Vagina (tissue), 2 donors: ENCODE measurements around the gene HBG2. TPM values are rescaled to one million over a fixed set of nuclear protein-coding genes. Genes with fewer than 3 reads are reported as not detected.

Source experiments
- DNase-seq, 2 donors: peaks; one replicate each; pipeline ENCODE4 v3.0.0-alpha.2; 2017; ENCODE audit errors: extremely low spot score in 2 of 2
- H3K27ac ChIP-seq: fragments of 200-600 bp; sonication (generic); one replicate; pipeline ENCODE4 v1.5.1; 2019
- H3K27me3 ChIP-seq: fragments of 200-600 bp; sonication (generic); one replicate; pipeline ENCODE4 v1.5.1; 2019
- H3K36me3 ChIP-seq, 2 donors: fragments of 200-600 bp; sonication (generic); one replicate each; pipeline ENCODE4 v1.5.1; 2017 to 2019
- H3K4me1 ChIP-seq: fragments of 200-600 bp; sonication (generic); one replicate; pipeline ENCODE4 v1.5.1; 2019
- H3K4me3 ChIP-seq, 2 donors: fragments of 200-600 bp; sonication (generic); 1 replicate in 1 of 2; 2 replicates in 1 of 2; pipeline ENCODE4 v1.5.1; 2016 to 2019
- H3K9me3 ChIP-seq: fragments of 200-600 bp; sonication (generic); one replicate; pipeline ENCODE4 v1.5.1; 2019
- CTCF ChIP-seq, 3 experiments: fragments of 450-650 bp in 2 of 3; fragments of 200-600 bp in 1 of 3; sonication (generic) in 1 of 3; IDR thresholded peaks; one replicate each; pipeline ENCODE4 v1.5.1; 2017 to 2019; ENCODE audit warnings: antibody characterized with exemption in 3 of 3, mild to moderate bottlenecking in 2 of 3, moderate library complexity in 2 of 3
- POLR2A ChIP-seq, 2 donors: fragments of 450-650 bp; IDR thresholded peaks; one replicate each; pipeline ENCODE4 v1.6.1; 2017; ENCODE audit warnings: antibody characterized with exemption in 2 of 2, mild to moderate bottlenecking in 2 of 2, moderate library complexity in 2 of 2
- POLR2AphosphoS5 ChIP-seq, 2 donors: sonication (generic); formaldehyde crosslinking; IDR thresholded peaks; one replicate each; pipeline ENCODE4 v1.9.0; 2017; ENCODE audit warnings: antibody characterized with exemption in 2 of 2, mild to moderate bottlenecking in 2 of 2, low read depth in 1 of 2; ENCODE audit not compliant: insufficient read depth in 1 of 2
- intact Hi-C: fragments of 100-400 bp; cut with DNase I; formaldehyde crosslinking; loops from one replicate; pipeline ENCODE4 v1.15.1; 2023
- total RNA-seq: library from RNA; depleted of rRNA; stranded (reverse); fragments of >200 nt; gene quantifications from one replicate; pipeline ENCODE4 v1.2.3, GENCODE V29; 2016

HBG2 gene
- total RNA-seq, 1 donor from 2014 or later, result not detected

DNA sequence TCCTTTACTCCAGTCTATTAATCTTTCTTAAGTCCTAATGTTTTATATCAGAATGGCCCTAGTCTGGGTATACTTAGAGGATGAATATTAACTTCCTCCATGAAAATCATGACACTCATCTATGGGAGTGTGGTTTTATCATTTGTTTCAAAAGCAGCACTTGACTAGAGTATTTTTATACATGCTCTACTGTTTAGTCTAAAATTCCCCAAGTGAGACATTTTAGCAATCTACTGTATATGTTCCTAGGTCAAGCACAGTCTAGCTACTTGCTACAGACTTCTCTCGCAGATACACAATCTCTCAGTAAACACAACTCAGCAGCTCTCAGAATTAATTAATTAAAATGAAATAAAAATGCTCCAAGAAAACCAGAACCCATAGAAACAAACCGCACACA is 24.8 kb downstream of the HBG2 start:
- H3K4me1 ChIP-seq, result no peaks in the 10 kb centered on the region
- H3K9me3 ChIP-seq, result no peaks in the 10 kb centered on the region
- no peak for DNase-seq
- intact Hi-C loops, result no loop called here
- H3K27ac ChIP-seq, result no peak overlapping the region
- TF ChIP-seq POLR2A (IDR thresholded peaks at IDR 0.05), result no peak
- no peak for TF ChIP-seq POLR2AphosphoS5 (IDR thresholded peaks at IDR 0.05; ENCODE audit: insufficient read depth in 1 of 2, low read depth in 1 of 2)
- TF ChIP-seq CTCF (IDR thresholded peaks at IDR 0.05), result no peak
- H3K36me3 ChIP-seq, result no peaks in the 10 kb centered on the region
- H3K27me3 ChIP-seq, result no peaks in the 10 kb centered on the region
- no peak overlapping the region for H3K4me3 ChIP-seq

- Histone ChIP-seq H3K4me1 (no peaks in the 10 kb centered on the region), H3K36me3 (no peaks in the 10 kb centered on the region), H3K27ac (no peak overlapping the region), H3K27me3 (no peaks in the 10 kb centered on the region), H3K9me3 (no peaks in the 10 kb centered on the region), H3K4me3 (no peak overlapping the region)
- intact Hi-C loops, result no loop called here
- no peak for DNase-seq
- TF ChIP-seq POLR2AphosphoS5 (IDR thresholded peaks at IDR 0.05; ENCODE audit: insufficient read depth in 1 of 2, low read depth in 1 of 2), result no peak
- TF ChIP-seq CTCF (IDR thresholded peaks at IDR 0.05), result no peak
- TF ChIP-seq POLR2A (IDR thresholded peaks at IDR 0.05), result no peak
These were observed 25.2 kb downstream of the HBG2 start for GRCh38 chr11:5229356-5229755.

DNA sequence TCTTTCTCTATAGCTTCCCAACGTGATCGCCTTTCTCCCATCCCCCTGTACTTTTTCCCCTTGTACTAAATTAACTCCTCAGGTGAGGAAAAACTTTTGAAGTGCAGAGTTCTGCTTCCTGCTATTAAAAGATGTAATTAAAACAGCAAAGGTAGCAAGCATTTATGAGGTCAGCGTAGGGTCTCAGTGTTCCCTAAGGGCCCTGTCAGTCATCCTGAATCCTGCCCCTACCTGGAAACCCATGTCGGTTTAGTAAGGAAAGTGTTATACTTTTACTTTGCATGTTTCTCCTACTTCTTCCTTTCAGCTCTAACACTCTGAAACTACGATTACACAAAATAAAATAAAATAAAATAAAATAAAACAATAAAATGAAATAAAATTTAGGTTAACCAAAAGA is 26.5 kb downstream of the HBG2 start:
- intact Hi-C loops, result no loop called here
- no peak for DNase-seq
- no peaks in the 10 kb centered on the region for H3K27me3 ChIP-seq
- H3K27ac ChIP-seq, result no peak overlapping the region
- H3K36me3 ChIP-seq, result no peaks in the 10 kb centered on the region
- no peaks in the 10 kb centered on the region for H3K4me1 ChIP-seq
- no peak overlapping the region for H3K4me3 ChIP-seq
- H3K9me3 ChIP-seq, result no peaks in the 10 kb centered on the region
- no peak for TF ChIP-seq POLR2AphosphoS5 (IDR thresholded peaks at IDR 0.05; ENCODE audit: insufficient read depth in 1 of 2, low read depth in 1 of 2)
- TF ChIP-seq POLR2A (IDR thresholded peaks at IDR 0.05), result no peak
- TF ChIP-seq CTCF (IDR thresholded peaks at IDR 0.05), result no peak

- H3K4me3 ChIP-seq, result no peak overlapping the region
- TF ChIP-seq POLR2AphosphoS5 (IDR thresholded peaks at IDR 0.05; ENCODE audit: insufficient read depth in 1 of 2, low read depth in 1 of 2) (no peak), POLR2A (IDR thresholded peaks at IDR 0.05) (no peak)
- no peak for DNase-seq
- H3K27ac ChIP-seq, result no peak overlapping the region
- intact Hi-C loops, result no loop called here
- no peaks in the 10 kb centered on the region for H3K4me1 ChIP-seq
- H3K9me3 ChIP-seq, result no peaks in the 10 kb centered on the region
- no peaks in the 10 kb centered on the region for H3K27me3 ChIP-seq
- H3K36me3 ChIP-seq, result no peaks in the 10 kb centered on the region
These were observed 26.9 kb downstream of the HBG2 start for GRCh38 chr11:5227681-5228080.

GRCh38 chr11:5226732-5227310 is 27.8 kb downstream of the HBG2 start, which contains the start of gene HBB:
TSS of gene HBB (minus strand) at chr11:5227071. CDS start at chr11:5227021, 50 bp downstream.
- intact Hi-C loops, result no loop called here
- Histone ChIP-seq H3K36me3 (no peaks in the 10 kb centered on the region), H3K27me3 (no peaks in the 10 kb centered on the region), H3K4me1 (no peaks in the 10 kb centered on the region), H3K9me3 (no peaks in the 10 kb centered on the region), H3K4me3 (no peak within 1 kb of the TSS), H3K27ac (no peak within 1 kb of the TSS)
- DNase-seq, result no peak
- TF ChIP-seq POLR2A (IDR thresholded peaks at IDR 0.05), result no peak
- TF ChIP-seq POLR2AphosphoS5 (IDR thresholded peaks at IDR 0.05; ENCODE audit: insufficient read depth in 1 of 2, low read depth in 1 of 2), result no peak
- TF ChIP-seq CTCF (IDR thresholded peaks at IDR 0.05), result no peak
